Epithelial cell of proximal tubule (primary cell): ENCODE data around the gene TEAD3. TPM values are rescaled to one million over a fixed set of nuclear protein-coding genes. Genes with fewer than 3 reads are reported as not detected.
"Not testable (repeated sequence)": the region's sequence is repeated elsewhere in the genome, so short reads cannot be mapped to it uniquely, and the experiment has no call there.

Source experiments
- DNase-seq: peaks from one replicate; pipeline ENCODE4 v3.0.0-alpha.2; 2011; ENCODE audit warnings: low read depth
- H3K4me3 ChIP-seq: 2 replicates; pipeline ENCODE4 v1.5.1; 2011; ENCODE audit warnings: low read depth, mild to moderate bottlenecking, low read length
- CTCF ChIP-seq: conservative IDR thresholded peaks from 2 replicates; pipeline ENCODE4 v1.5.1; 2012; ENCODE audit warnings: low read depth, mild to moderate bottlenecking, low read length
- total RNA-seq: library from RNA; depleted of rRNA; stranded (reverse); fragments of >200 nt; gene quantifications from 2 replicates; pipeline ENCODE4 v1.2.3, GENCODE V29; 2015

TEAD3 gene
- total RNA-seq, 1 donor from 2014 or later = 19.1 TPM

GRCh38 chr6:35448191-35448590, 48.7 kb downstream of the TEAD3 start:
- no peak for DNase-seq
- no peak for TF ChIP-seq CTCF
- H3K4me3 ChIP-seq = no peak overlapping the region

- DNase-seq = no peak
- H3K4me3 ChIP-seq = no peak overlapping the region
Measured at GRCh38 chr6:35445691-35446090, 51.2 kb downstream of the TEAD3 start.

GRCh38 chr6:35443341-35444030, 53.4 kb downstream of the TEAD3 start:
- H3K4me3 ChIP-seq = no peak overlapping the region
- no peak for DNase-seq
- no peak for TF ChIP-seq CTCF

More at GRCh38 chr6:35445691-35446090, 51.2 kb downstream of the TEAD3 start:
- TF ChIP-seq CTCF = no peak

- no peak for DNase-seq
- no peak overlapping the region for H3K4me3 ChIP-seq
- no peak for TF ChIP-seq CTCF
Measured at GRCh38 chr6:35442693-35443092, 54.2 kb downstream of the TEAD3 start.

GRCh38 chr6:35441642-35442041, 55.2 kb downstream of the TEAD3 start:
- TF ChIP-seq CTCF = no peak
- H3K4me3 ChIP-seq = no peak overlapping the region
- DNase-seq = no peak

- no peak for DNase-seq
- TF ChIP-seq CTCF = no peak
- no peak overlapping the region for H3K4me3 ChIP-seq
Measured at GRCh38 chr6:35441205-35441604, 55.7 kb downstream of the TEAD3 start.

- no peak for DNase-seq
- no peak overlapping the region for H3K4me3 ChIP-seq
- TF ChIP-seq CTCF = no peak
Measured at GRCh38 chr6:35439308-35439707, 57.6 kb downstream of the TEAD3 start.

GRCh38 chr6:35438378-35439065, 58.4 kb downstream of the TEAD3 start:
- not testable (repeated sequence) for H3K4me3 ChIP-seq, DNase-seq
